ENCODE data around the gene MAN2A2.

DNA sequence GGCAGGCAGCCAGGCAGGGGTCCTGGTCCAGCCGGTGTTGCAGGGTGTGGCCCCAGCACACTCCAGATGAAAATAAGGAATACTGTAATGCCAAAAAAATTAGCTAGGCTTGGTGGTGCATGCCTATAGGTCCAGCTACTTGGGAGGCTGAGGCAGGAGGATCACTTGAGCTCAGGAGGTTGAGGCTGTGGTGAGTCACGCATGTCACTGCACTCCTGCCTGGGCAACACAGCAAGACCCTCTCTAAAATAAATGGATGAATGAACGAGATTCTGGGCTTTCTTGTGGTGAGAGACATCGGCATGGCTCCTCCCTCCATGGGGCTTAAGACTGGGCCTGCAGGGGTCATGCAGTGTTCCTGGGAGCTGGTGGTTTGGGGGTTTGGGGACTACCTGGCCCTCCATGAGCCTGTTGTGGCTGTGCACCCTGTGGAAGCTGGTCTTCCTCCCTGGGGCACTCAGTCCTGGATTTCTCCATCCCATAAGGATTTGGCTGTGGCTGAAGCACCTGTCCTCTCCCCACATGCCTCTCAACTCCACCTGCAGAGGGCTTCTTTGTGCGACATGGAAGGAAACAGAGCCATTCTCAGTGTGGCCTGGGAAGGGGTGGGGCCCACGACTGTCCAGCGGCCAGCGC, 44.0 kb downstream of the MAN2A2 start:
- TF ChIP-seq GATA2 (IDR thresholded peaks at IDR 0.05; ENCODE audit: low read depth, low read length): no peak
- TF ChIP-seq GATA3 (IDR thresholded peaks at IDR 0.05; ENCODE audit: low read depth, low read length): no peak

Measured in SH-SY5Y (cell line).